Vagina (tissue), 2 donors: Measurements from ENCODE around the gene RACK1. TPM values are rescaled to one million over a fixed set of nuclear protein-coding genes. Genes with fewer than 3 reads are reported as not detected.
A peak's percentile ranks its signal among the peaks of the same experiment; 100 is the strongest.
"Not testable (repeated sequence)": the region's sequence is repeated elsewhere in the genome, so short reads cannot be mapped to it uniquely, and the experiment has no call there.

ENCODE experiments used
- DNase-seq, 2 donors: peaks; one replicate each; pipeline ENCODE4 v3.0.0-alpha.2; 2017; ENCODE audit errors: extremely low spot score in 2 of 2
- H3K27ac ChIP-seq: fragments of 200-600 bp; sonication (generic); one replicate; pipeline ENCODE4 v1.5.1; 2019
- H3K27me3 ChIP-seq: fragments of 200-600 bp; sonication (generic); one replicate; pipeline ENCODE4 v1.5.1; 2019
- H3K36me3 ChIP-seq, 2 donors: fragments of 200-600 bp; sonication (generic); one replicate each; pipeline ENCODE4 v1.5.1; 2017 to 2019
- H3K4me1 ChIP-seq: fragments of 200-600 bp; sonication (generic); one replicate; pipeline ENCODE4 v1.5.1; 2019
- H3K4me3 ChIP-seq, 2 donors: fragments of 200-600 bp; sonication (generic); 1 replicate in 1 of 2; 2 replicates in 1 of 2; pipeline ENCODE4 v1.5.1; 2016 to 2019
- H3K9me3 ChIP-seq: fragments of 200-600 bp; sonication (generic); one replicate; pipeline ENCODE4 v1.5.1; 2019
- POLR2A ChIP-seq, 2 donors: fragments of 450-650 bp; IDR thresholded peaks; one replicate each; pipeline ENCODE4 v1.6.1; 2017; ENCODE audit warnings: antibody characterized with exemption in 2 of 2, mild to moderate bottlenecking in 2 of 2, moderate library complexity in 2 of 2
- POLR2AphosphoS5 ChIP-seq, 2 donors: sonication (generic); formaldehyde crosslinking; IDR thresholded peaks; one replicate each; pipeline ENCODE4 v1.9.0; 2017; ENCODE audit warnings: antibody characterized with exemption in 2 of 2, mild to moderate bottlenecking in 2 of 2, low read depth in 1 of 2; ENCODE audit not compliant: insufficient read depth in 1 of 2
- intact Hi-C: fragments of 100-400 bp; cut with DNase I; formaldehyde crosslinking; loops from one replicate; pipeline ENCODE4 v1.15.1; 2023
- total RNA-seq: library from RNA; depleted of rRNA; stranded (reverse); fragments of >200 nt; gene quantifications from one replicate; pipeline ENCODE4 v1.2.3, GENCODE V29; 2016
- TF ChIP-seq, protein P1 (sequence below), 3 experiments: fragments of 450-650 bp in 2 of 3; fragments of 200-600 bp in 1 of 3; sonication (generic) in 1 of 3; IDR thresholded peaks; one replicate each; pipeline ENCODE4 v1.5.1; 2017 to 2019; ENCODE audit warnings: antibody characterized with exemption in 3 of 3, mild to moderate bottlenecking in 2 of 3, moderate library complexity in 2 of 3

The RACK1 gene
- total RNA-seq, 1 donor from 2014 or later = 3,043 TPM

- H3K36me3 ChIP-seq = no peaks in the 10 kb centered on the region
- no peak overlapping the region for H3K27ac ChIP-seq
- H3K4me3 ChIP-seq = no peak overlapping the region
- H3K27me3 ChIP-seq = no peaks in the 10 kb centered on the region
- H3K9me3 ChIP-seq = no peaks in the 10 kb centered on the region
- peak in 1 of 2 donors; percentile 64 for DNase-seq
- no peaks in the 10 kb centered on the region for H3K4me1 ChIP-seq
- intact Hi-C loops = no loop called here
- TF ChIP-seq POLR2A (IDR thresholded peaks at IDR 0.05) (no peak), POLR2AphosphoS5 (IDR thresholded peaks at IDR 0.05; ENCODE audit: insufficient read depth in 1 of 2, low read depth in 1 of 2) (no peak)
- TF ChIP-seq, protein P1, sequence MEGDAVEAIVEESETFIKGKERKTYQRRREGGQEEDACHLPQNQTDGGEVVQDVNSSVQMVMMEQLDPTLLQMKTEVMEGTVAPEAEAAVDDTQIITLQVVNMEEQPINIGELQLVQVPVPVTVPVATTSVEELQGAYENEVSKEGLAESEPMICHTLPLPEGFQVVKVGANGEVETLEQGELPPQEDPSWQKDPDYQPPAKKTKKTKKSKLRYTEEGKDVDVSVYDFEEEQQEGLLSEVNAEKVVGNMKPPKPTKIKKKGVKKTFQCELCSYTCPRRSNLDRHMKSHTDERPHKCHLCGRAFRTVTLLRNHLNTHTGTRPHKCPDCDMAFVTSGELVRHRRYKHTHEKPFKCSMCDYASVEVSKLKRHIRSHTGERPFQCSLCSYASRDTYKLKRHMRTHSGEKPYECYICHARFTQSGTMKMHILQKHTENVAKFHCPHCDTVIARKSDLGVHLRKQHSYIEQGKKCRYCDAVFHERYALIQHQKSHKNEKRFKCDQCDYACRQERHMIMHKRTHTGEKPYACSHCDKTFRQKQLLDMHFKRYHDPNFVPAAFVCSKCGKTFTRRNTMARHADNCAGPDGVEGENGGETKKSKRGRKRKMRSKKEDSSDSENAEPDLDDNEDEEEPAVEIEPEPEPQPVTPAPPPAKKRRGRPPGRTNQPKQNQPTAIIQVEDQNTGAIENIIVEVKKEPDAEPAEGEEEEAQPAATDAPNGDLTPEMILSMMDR (IDR thresholded peaks at IDR 0.05) = no peak
These were observed 38.2 kb upstream of the RACK1 start for GRCh38 chr5:181281984-181282316.

DNA sequence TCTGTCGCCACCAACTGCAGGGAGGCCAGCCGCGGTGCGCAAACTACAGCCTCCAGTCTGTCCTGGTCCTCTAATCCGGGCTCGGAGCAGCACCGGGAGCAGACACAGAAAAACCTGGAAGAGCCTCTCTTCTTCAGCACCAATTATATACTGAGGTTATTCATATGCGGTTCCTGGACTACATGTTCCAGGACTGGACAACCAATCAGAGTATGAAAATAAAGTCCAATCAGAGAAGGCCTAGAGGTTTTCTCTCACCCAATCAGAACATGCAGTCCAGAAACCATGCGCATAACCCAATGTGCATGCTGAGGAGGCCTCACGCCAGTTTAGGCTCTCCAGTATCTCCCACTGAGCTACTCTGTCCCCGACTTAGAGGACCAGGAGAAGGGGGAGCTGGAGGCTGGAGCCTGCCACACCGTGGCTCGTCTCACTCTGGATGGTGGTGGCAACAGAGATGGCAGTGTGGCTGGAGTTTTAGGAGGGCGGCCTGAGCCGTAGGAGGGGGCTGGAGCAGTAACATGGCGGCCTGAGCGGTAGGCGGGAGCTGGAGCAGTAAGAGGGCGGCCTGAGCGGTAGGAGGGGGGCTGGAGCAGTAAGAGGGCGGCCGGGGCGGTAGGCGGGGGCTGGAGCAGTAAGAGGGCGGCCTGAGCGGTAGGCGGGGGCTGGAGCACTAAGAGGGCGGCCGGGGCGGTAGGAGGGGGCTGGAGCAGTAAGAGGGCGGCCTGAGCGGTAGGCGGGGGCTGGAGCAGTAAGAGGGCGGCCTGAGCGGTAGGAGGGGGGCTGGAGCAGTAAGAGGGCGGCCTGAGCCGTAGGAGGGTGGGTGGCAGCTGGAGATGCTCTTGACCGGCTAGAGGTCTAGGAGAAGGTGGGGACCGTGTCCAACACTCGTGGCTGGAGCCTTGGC, 37.6 kb upstream of the RACK1 start:
- DNase-seq = peak in 1 of 2 donors; percentile 44
- TF ChIP-seq, protein P1 (IDR thresholded peaks at IDR 0.05) = no peak
- TF ChIP-seq POLR2AphosphoS5 (IDR thresholded peaks at IDR 0.05; ENCODE audit: insufficient read depth in 1 of 2, low read depth in 1 of 2) (no peak), POLR2A (IDR thresholded peaks at IDR 0.05) (no peak)

DNA sequence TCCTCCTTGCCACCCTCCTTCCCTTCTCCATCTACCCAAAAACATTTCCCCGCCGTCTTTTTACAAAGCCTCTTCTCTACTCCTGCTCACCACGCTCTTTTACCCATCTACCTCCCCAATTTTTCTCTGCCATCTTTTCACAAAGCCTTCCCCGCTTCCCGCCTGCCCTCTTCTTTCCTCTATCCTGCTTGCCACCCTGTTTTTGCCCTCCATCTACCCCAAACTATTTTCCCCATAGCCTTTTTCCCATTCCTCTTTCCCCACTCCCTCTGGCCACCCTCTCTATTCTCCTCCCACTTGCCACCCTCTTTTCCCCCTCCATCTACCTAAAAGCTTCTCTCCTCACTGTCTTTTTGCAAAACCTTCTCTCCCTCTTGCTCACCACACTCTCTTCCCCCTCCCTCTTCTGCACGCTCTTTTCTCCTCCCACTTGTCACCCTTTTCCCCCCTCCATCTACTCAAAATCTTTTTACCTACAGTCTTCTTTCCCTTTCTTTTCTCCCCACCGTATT, 36.6 kb upstream of the RACK1 start:
- intact Hi-C loops = no loop called here
- peak in 1 of 2 donors; percentile 22 for DNase-seq
- Histone ChIP-seq H3K27me3 (no peaks in the 10 kb centered on the region), H3K4me3 (no peak overlapping the region), H3K36me3 (no peaks in the 10 kb centered on the region), H3K27ac (no peak overlapping the region), H3K9me3 (no peaks in the 10 kb centered on the region), H3K4me1 (no peaks in the 10 kb centered on the region)
- TF ChIP-seq POLR2AphosphoS5 (IDR thresholded peaks at IDR 0.05; ENCODE audit: insufficient read depth in 1 of 2, low read depth in 1 of 2) (no peak), POLR2A (IDR thresholded peaks at IDR 0.05) (no peak)
- TF ChIP-seq, protein P1 (IDR thresholded peaks at IDR 0.05) = no peak

More for the DNA sequence above, 37.6 kb upstream of the RACK1 start:
- H3K27ac ChIP-seq = no peak overlapping the region
- no peak overlapping the region for H3K4me3 ChIP-seq
- intact Hi-C loops = no loop called here
- no peaks in the 10 kb centered on the region for H3K27me3 ChIP-seq
- H3K36me3 ChIP-seq = no peaks in the 10 kb centered on the region
- H3K9me3 ChIP-seq = no peaks in the 10 kb centered on the region
- no peaks in the 10 kb centered on the region for H3K4me1 ChIP-seq

- H3K36me3 ChIP-seq, H3K4me3 ChIP-seq, H3K4me1 ChIP-seq, H3K9me3 ChIP-seq, intact Hi-C loops, H3K27me3 ChIP-seq, H3K27ac ChIP-seq: not testable (repeated sequence)
- DNase-seq = peak in 1 of 2 donors; percentile 6
These were observed 29.7 kb upstream of the RACK1 start for GRCh38 chr5:181273433-181273744.

DNA sequence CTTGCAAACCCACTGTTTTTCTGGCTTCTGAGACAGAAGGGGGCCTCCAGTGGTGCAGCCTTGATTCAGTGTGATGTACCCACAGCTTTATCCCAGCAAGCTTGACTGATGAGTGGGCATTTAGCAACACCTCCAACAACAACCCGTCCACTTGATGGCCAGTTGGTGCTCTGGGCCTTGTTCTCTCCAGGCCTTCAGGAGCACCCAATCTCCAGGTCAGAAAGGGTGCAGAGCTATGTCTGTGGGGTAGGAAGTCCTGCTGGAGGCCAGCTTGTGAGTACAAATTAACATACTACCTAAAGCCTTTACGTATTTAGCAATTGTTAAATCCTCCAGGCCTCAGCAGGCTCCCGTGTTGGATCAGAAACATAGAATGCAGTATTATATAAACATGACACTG, 27.4 kb upstream of the RACK1 start:
- Histone ChIP-seq H3K9me3 (no peaks in the 10 kb centered on the region), H3K4me3 (no peak overlapping the region), H3K36me3 (no peaks in the 10 kb centered on the region), H3K27ac (no peak overlapping the region), H3K27me3 (no peaks in the 10 kb centered on the region), H3K4me1 (no peaks in the 10 kb centered on the region)
- peak in 1 of 2 donors; percentile 34 for DNase-seq
- intact Hi-C loops = no loop called here
- TF ChIP-seq, protein P1 (IDR thresholded peaks at IDR 0.05) = no peak
- no peak for TF ChIP-seq POLR2AphosphoS5 (IDR thresholded peaks at IDR 0.05; ENCODE audit: insufficient read depth in 1 of 2, low read depth in 1 of 2)
- TF ChIP-seq POLR2A (IDR thresholded peaks at IDR 0.05) = no peak

DNA sequence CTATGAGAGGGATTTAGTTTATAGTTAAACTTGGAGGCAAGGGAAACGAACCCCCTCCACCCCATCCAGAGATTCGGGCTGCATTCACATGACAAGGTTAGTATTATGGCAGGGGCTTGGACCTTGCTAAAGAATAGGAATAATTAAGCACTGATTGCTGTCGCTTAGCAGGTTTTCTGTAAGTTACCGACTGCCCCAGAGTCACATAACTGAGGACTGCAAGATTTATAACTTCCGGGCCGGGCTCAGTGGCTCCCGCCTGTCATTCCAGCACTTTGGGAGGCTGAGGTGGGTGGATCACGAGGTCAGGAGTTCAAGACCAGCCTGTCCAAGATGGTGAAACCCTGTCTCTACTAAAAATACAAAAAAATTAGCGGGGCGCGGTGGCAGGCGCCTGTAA, 24.2 kb upstream of the RACK1 start:
- H3K27me3 ChIP-seq, H3K27ac ChIP-seq, H3K4me1 ChIP-seq, intact Hi-C loops, H3K9me3 ChIP-seq, H3K4me3 ChIP-seq, H3K36me3 ChIP-seq: not testable (repeated sequence)
- DNase-seq = peak in 1 of 2 donors; percentile 27

DNA sequence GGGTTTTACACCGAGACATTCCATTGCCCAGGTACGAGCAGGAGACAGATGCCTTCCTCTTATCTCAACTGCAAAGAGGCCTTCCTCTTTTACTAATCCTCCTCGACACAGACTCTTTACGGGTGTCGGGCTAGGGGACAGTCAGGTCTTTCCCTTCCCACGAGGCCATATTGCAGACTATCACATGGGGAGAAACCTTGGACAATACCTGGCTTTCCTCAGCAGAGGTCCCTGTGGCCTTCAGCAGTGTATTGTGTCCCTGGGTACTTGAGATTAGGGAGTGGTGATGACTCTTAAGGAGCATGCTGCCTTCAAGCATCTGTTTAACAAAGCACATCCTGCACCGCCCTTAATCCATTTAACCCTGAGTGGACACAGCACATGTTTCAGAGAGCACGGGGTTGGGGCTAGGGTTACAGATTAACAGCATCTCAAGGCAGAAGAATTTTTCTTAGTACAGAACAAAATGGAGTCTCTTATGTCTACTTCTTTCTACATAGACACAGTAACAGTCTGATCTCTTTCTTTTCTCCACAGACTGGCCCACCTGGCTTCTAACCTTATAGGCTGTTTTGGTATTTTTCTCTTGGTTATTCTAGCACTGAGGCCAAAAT, 23.7 kb upstream of the RACK1 start:
- H3K4me3 ChIP-seq, H3K27ac ChIP-seq, H3K4me1 ChIP-seq, H3K27me3 ChIP-seq, H3K36me3 ChIP-seq, intact Hi-C loops, H3K9me3 ChIP-seq: not testable (repeated sequence)
- DNase-seq = peak in 1 of 2 donors; percentile 13
